ENCODE results near the gene SHANK1. TPM values are rescaled to one million over a fixed set of nuclear protein-coding genes. Genes with fewer than 3 reads are reported as not detected.

The SHANK1 gene
- total RNA-seq, 1 experiment from 2014 or later, result not detected

- no peak for DNase-seq (ENCODE audit: low spot score)
Measured at GRCh38 chr19:50688766-50689165, 30.8 kb downstream of the SHANK1 start.

GRCh38 chr19:50686310-50687032 lies 33.1 kb downstream of the SHANK1 start:
- DNase-seq (ENCODE audit: low spot score), result no peak

GRCh38 chr19:50679177-50680125 lies 40.2 kb downstream of the SHANK1 start:
- DNase-seq (ENCODE audit: low spot score), result peak; percentile 87

- DNase-seq (ENCODE audit: low spot score), result no peak
Measured at GRCh38 chr19:50678323-50678722, 41.3 kb downstream of the SHANK1 start.

DNA sequence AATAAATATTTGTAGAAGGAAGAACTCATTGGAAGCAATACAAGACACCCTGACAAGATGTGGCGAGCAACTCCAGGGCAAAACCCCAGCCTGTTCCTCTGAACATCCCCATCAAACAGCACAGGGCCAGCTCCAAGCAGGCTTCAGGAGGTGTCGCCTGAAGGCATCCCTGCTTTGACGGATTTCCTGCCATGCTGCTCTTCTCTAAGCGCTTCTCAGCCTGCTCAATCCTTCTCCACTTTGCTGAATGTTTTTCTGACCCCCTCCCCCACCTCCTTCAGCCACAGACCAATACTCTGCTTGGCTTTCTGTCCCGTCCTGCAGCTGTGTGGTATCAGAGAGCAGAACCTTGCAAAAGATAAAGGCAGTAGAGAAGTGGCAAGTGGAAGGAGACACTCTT lies 42.0 kb downstream of the SHANK1 start:
- no peak for DNase-seq (ENCODE audit: low spot score)

DNA sequence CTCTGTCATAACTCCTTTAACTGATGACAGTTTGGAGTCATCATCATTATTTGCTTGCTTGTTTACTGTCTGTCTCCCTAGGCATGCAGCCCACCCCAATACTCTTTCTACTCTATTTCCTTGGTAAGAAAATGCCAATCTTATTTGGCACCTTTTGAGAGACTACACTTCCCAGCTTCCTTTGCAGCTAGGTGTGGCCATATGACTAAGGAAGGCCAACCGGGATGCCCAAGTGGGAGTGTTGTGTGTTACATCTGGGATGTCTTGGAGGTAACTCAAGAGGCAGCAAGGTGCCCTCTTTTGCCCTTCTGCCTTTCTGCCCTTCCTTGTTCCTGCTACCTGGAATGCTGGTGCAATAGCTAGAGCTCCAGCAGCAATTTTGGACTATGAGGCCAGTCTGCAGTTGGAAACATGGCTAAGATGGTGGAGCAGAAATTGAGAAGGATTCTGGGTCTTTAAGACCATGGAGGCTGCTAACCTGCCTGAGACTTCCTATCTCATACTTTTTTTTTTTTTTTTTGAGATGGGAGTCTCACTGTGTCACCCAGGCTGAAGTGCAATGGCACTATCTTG lies 42.9 kb downstream of the SHANK1 start:
- DNase-seq (ENCODE audit: low spot score), result peak; percentile 33

DNA sequence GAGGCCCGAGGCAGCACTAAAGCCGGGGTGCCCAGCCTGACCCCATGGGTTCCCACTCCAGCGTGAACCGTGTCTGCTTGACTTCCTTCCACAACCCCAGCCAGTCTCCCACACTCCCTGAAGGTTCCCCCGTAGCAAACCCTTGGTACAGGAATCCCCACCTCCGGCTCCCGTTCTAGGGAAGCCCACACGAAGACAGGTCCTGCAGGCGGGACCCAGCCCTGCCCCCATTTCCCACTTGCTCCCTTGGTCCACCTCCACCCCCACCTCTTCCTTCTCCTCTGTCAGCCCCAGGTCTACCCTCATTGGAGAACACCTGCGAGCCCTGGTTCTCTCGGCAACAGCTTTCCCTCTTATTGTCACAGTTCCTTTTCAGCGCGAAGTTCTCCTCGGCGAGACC lies 46.5 kb downstream of the SHANK1 start:
- no peak for DNase-seq (ENCODE audit: low spot score)

DNA sequence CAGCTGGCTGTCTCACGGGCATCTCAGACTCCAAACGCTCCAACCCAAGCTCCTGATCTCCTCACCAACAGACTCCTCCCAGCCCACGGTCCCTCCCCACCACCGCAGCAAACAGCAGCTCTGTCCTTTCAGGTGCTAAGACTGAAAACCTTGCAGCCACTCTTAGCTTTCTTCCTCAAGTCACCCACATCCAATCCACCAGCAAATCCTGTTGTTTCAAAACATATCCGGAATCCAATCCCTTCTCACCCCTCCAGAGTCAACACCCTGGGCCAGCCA lies 49.6 kb downstream of the SHANK1 start:
- DNase-seq (ENCODE audit: low spot score), result no peak

GRCh38 chr19:50669302-50670101 lies 50.1 kb downstream of the SHANK1 start:
- DNase-seq (ENCODE audit: low spot score), result peak; percentile 74

GRCh38 chr19:50668879-50669278 lies 50.7 kb downstream of the SHANK1 start:
- no peak for DNase-seq (ENCODE audit: low spot score)

- DNase-seq (ENCODE audit: low spot score), result no peak
Measured at GRCh38 chr19:50668416-50668815, 51.2 kb downstream of the SHANK1 start.

DNA sequence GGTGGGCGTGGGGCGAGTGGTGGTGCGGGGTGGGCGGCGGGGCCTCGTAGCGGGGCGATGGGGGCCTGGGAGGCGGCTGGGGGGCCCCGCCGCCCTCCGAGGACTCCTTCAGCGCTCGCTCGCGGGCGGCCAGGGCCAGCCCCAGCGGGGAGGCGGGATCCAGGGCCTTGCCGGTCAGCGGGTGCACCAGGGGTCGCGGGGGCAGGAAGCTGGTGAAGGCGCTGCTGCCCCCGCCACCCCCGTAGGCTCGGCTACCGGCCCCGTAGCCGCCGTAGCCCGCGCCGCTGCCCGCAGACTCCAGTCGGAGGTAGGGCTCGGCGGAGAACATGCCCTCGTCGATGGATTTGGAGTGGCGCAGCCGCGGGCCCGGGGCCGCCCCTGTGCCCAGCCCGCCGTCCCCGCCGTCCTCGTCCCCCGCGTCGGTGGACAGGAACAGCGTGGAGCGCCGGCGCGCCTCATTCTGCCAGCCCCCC lies 51.8 kb downstream of the SHANK1 start:
- no peak for DNase-seq (ENCODE audit: low spot score)

DNA sequence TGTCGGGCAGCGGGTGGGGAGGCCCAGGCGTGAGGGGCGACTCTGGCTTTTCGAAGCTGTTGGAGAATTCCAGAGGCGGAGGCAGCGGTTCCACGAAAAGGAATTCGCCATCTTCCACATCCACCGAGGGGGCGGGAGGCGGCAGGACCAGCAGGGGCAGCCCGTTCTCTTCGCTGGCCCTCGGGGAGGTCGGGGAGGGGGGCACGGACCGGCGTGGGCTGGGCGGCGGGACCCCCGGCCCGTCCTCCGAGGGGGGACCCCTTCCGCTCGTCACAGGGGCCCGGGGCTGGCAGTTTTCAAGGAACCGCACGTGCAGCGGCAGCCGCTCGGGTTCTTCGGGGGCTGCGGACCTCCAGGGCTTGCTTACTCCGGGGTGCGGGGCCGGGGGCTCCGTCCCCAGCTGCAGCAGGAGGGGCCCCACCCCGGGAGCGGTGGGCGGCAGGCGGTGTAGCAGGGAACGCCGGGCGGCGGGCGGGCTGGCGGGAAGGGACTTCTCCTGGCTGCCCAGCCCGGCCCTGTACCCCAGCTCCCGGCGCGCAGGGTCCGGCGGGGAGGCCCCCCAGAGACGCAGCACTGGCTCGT lies 52.3 kb downstream of the SHANK1 start:
- no peak for DNase-seq (ENCODE audit: low spot score)

- no peak for DNase-seq (ENCODE audit: low spot score)
Measured at GRCh38 chr19:50666346-50667176, 53.0 kb downstream of the SHANK1 start.

GRCh38 chr19:50664204-50664603 lies 55.4 kb downstream of the SHANK1 start:
- DNase-seq (ENCODE audit: low spot score), result no peak

GRCh38 chr19:50663482-50663790 lies 56.2 kb downstream of the SHANK1 start:
- peak; percentile 70 for DNase-seq (ENCODE audit: low spot score)

- DNase-seq (ENCODE audit: low spot score), result no peak
Measured at GRCh38 chr19:50662651-50663481, 56.7 kb downstream of the SHANK1 start.

DNA sequence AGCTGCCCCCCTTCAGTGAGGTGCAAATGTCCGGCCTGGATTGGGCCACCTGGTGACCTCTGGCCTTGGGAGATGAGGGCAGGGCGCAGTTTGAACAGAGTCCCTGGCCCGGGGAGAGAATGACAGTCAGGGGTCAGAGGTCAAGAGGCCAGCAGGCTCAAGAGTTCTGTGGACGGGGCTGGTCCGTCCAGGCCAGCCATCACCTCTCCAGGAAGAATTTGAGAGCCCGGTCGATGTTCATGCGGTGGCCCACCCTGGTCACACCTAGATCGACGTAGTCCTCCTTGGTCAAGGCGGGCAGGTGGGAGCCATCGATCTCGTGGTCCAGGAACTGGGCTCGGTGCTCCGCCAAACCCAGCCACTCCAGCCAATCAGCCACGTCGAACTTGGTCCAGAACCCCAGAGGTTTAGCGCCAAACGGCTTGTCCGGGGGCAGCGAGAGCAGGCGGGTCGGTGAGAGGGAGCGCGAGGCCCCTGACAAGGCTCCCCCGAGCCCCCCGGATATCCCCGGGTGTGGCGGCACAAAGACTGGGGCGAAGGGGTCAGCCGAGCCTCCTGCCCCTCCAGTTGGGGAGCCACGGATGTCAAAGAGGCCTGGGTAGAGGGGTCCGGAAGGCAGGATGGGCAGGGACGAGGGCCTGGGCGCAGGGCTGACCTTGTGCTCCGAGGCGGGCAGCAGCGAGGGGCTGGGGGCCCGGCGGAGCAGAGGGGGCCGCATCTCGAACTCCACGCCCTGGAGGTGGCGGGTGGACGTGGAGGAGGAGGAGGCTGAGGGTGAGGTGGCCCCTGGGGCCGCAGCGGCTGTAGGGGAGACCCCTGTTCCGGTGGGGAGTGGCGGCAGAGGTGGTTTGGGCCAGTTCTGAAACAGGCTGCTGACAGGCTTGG lies 57.6 kb downstream of the SHANK1 start:
- no peak for DNase-seq (ENCODE audit: low spot score)

GRCh38 chr19:50661023-50661422 lies 58.6 kb downstream of the SHANK1 start:
- no peak for DNase-seq (ENCODE audit: low spot score)

Measured in HT-29 (cell line).